ENCODE results near the gene MRPS6. TPM values are rescaled to one million over a fixed set of nuclear protein-coding genes. Genes with fewer than 3 reads are reported as not detected.

MRPS6 gene
- total RNA-seq, 1 experiment from 2014 or later, result 109 TPM

GRCh38 chr21:34157521-34157920 lies 84.1 kb downstream of the MRPS6 start:
- Histone ChIP-seq H3K4me1 (ENCODE audit: control insufficient read depth, insufficient read depth, low read length) (no peaks in the 10 kb centered on the region), H3K4me3 (ENCODE audit: low read depth in 2 of 2, low read length in 2 of 2) (no peak overlapping the region), H3K27me3 (ENCODE audit: control insufficient read depth, insufficient read depth, low read length) (no peaks in the 10 kb centered on the region), H3K27ac (ENCODE audit: low read length) (no peak overlapping the region), H3K9me3 (ENCODE audit: control insufficient read depth, insufficient read depth, low read depth, low read length) (no peaks in the 10 kb centered on the region), H3K36me3 (ENCODE audit: control insufficient read depth, insufficient read depth, low read length) (no peaks in the 10 kb centered on the region)
- ChIA-PET CTCF (no interaction called here), POLR2A (interaction anchor here (0.6 kb wide), 1 partner anchor 15 kb away, joined by 9 read pairs; no protein-coding TSS in a partner anchor)
- DNase-seq (ENCODE audit: low read depth, low spot score) (no peak), ATAC-seq (no peak)
- no TSS peak for BruUV-seq (replicated peaks)
- TF ChIP-seq SIN3A (IDR thresholded peaks at IDR 0.05; ENCODE audit: borderline replicate concordance, insufficient read depth, low read depth, low read length), result no peak
- no peak for TF ChIP-seq CTCF (IDR thresholded peaks at IDR 0.05)
- in situ Hi-C loops (cut with HindIII; ENCODE audit: low pct_unique_long_range_greater_than_20kb, low sequenced_read_pairs), result no loop called here
- intact Hi-C loops (cut with micrococcal nuclease; ENCODE audit: unreplicated experiment), result no loop called here

GRCh38 chr21:34158866-34159835 lies 85.8 kb downstream of the MRPS6 start:
- DNase-seq (ENCODE audit: low read depth, low spot score), result no peak
- in situ Hi-C loops (cut with HindIII; ENCODE audit: low pct_unique_long_range_greater_than_20kb, low sequenced_read_pairs) (no loop called here), intact Hi-C loops (cut with micrococcal nuclease; ENCODE audit: unreplicated experiment) (no loop called here)
- Histone ChIP-seq H3K4me3 (ENCODE audit: low read depth in 2 of 2, low read length in 2 of 2) (no peak overlapping the region), H3K27me3 (ENCODE audit: control insufficient read depth, insufficient read depth, low read length) (no peaks in the 10 kb centered on the region), H3K27ac (ENCODE audit: low read length) (no peak overlapping the region), H3K9me3 (ENCODE audit: control insufficient read depth, insufficient read depth, low read depth, low read length) (no peaks in the 10 kb centered on the region; the same call in 1 of the 2 replicates), H3K4me1 (ENCODE audit: control insufficient read depth, insufficient read depth, low read length) (no peaks in the 10 kb centered on the region), H3K36me3 (ENCODE audit: control insufficient read depth, insufficient read depth, low read length) (no peaks in the 10 kb centered on the region)
- no TSS peak for BruUV-seq (replicated peaks)
- TF ChIP-seq CTCF (IDR thresholded peaks at IDR 0.05), result no peak
- TF ChIP-seq POLR2AphosphoS5 (IDR thresholded peaks at IDR 0.05; ENCODE audit: low read depth, low read length), result no peak
- no peak for TF ChIP-seq TCF7L2 (IDR thresholded peaks at IDR 0.05; ENCODE audit: low read depth, low read length)
- TF ChIP-seq REST (IDR thresholded peaks at IDR 0.05; ENCODE audit: insufficient read depth in 1 of 2, low read depth in 2 of 2, low read length in 1 of 2), result no peak
- no peak for TF ChIP-seq SIN3A (IDR thresholded peaks at IDR 0.05; ENCODE audit: borderline replicate concordance, insufficient read depth, low read depth, low read length)
- ChIA-PET POLR2A (no interaction called here), CTCF (no interaction called here)
- ATAC-seq, result no peak
